Osteoblast (primary cell): ENCODE results near the gene SDHB. TPM values are rescaled to one million over a fixed set of nuclear protein-coding genes. Genes with fewer than 3 reads are reported as not detected.

Experiments
- DNase-seq: peaks from one replicate; pipeline ENCODE4 v3.0.0; 2011; ENCODE audit warnings: low spot score, mixed read lengths; ENCODE audit not compliant: insufficient read length; ENCODE audit errors: missing footprints
- H2AFZ ChIP-seq: 2 replicates; pipeline ENCODE4 v1.6.0; 2011; ENCODE audit warnings: mild to moderate bottlenecking, low read length
- H3K27ac ChIP-seq: 2 replicates; pipeline ENCODE4 v1.5.1; 2011; ENCODE audit warnings: mild to moderate bottlenecking, low read depth, low read length, moderate library complexity
- H3K27me3 ChIP-seq: 2 replicates; pipeline ENCODE4 v1.6.0; 2012; ENCODE audit warnings: mild to moderate bottlenecking, control low read depth, inconsistent platforms, low read length, moderate library complexity; ENCODE audit not compliant: insufficient read depth
- H3K36me3 ChIP-seq: 2 replicates; pipeline ENCODE4 v1.5.1; 2011; ENCODE audit warnings: mild to moderate bottlenecking, low read length, control low read depth, moderate library complexity; ENCODE audit not compliant: insufficient read depth
- H3K4me1 ChIP-seq: 2 replicates; pipeline ENCODE4 v1.5.1; 2011; ENCODE audit warnings: mild to moderate bottlenecking, low read length, control low read depth, moderate library complexity; ENCODE audit not compliant: insufficient read depth
- H3K4me2 ChIP-seq: 2 replicates; pipeline ENCODE4 v1.6.0; 2011; ENCODE audit warnings: mild to moderate bottlenecking, low read length; ENCODE audit not compliant: insufficient read depth
- H3K4me3 ChIP-seq: fragments of 200-600 bp; sonication (generic); 3 replicates; pipeline ENCODE4 v1.5.1; 2012; ENCODE audit warnings: mild to moderate bottlenecking, low read length, inconsistent platforms; ENCODE audit not compliant: insufficient read depth
- H3K79me2 ChIP-seq: 2 replicates; pipeline ENCODE4 v1.6.0; 2012; ENCODE audit warnings: mild to moderate bottlenecking, low read length, control low read depth, inconsistent platforms; ENCODE audit not compliant: insufficient read depth
- H3K9me3 ChIP-seq: 2 replicates; pipeline ENCODE4 v1.5.1; 2011; ENCODE audit warnings: low read depth, low read length, control low read depth
- H4K20me1 ChIP-seq: 2 replicates; pipeline ENCODE4 v1.6.0; 2012; ENCODE audit warnings: mild to moderate bottlenecking, low read length, control low read depth; ENCODE audit not compliant: insufficient read depth
- CTCF ChIP-seq: IDR thresholded peaks from 2 replicates; pipeline ENCODE4 v1.5.1; 2011; ENCODE audit warnings: mild to moderate bottlenecking, low read depth, low read length, moderate library complexity; ENCODE audit errors: extremely low read depth
- total RNA-seq: library from RNA; depleted of rRNA; stranded (reverse); fragments of >200 nt; gene quantifications from 2 replicates; pipeline ENCODE4 v1.2.3, GENCODE V29; 2012

SDHB gene
- total RNA-seq, 1 donor, result 87.6 TPM

DNA sequence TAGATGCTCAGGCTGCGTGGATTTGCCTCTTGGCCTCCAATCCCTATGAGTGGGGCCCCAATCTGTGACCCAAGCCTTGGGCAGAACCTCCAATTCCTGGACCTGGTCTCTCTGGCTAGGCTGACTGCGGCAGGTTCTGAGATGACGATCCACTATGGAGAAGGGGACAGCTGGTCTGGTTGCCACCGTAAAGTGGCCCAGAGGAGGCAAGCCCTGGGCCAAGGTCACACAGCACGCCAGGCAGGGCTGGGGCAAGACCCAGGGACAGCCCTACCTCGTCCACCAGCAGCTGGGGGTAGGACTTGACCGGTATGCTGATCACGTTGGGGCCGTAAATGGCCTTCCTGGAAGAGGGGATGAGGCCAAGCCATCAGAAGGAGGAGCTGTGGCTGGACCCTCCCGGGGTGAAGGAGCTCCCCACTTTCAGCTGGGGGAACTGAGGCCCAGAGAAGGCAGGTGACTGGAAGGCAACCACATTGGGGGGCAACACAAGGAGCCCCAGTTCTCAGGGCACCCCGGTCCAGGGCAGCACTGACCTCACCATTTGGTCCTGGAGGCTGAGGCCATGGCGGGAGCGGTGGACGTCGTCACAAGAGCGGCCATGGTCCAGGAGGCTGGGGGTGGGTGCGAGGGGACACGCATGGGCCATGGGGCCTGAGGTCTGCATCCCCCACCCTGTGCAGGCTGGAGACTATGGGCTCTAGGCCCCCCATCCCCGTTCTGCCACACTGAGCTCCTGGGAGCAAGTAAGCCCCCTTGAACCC, 51.9 kb downstream of the SDHB start:
- H3K27me3 ChIP-seq, result no peaks in the 10 kb centered on the region
- peaks cover 13% of the 10 kb centered on the region for H3K4me1 ChIP-seq
- no peaks in the 10 kb centered on the region for H3K79me2 ChIP-seq
- H4K20me1 ChIP-seq, result peaks cover 28% of the 10 kb centered on the region
- DNase-seq, result peak; percentile 65
- H3K4me3 ChIP-seq, result no peak overlapping the region
- no peak overlapping the region for H3K4me2 ChIP-seq
- peaks cover 37% of the 10 kb centered on the region for H3K36me3 ChIP-seq
- H3K27ac ChIP-seq, result no peak overlapping the region
- TF ChIP-seq CTCF, result no peak
- H3K9me3 ChIP-seq, result no peaks in the 10 kb centered on the region
- no peak overlapping the region for H2AFZ ChIP-seq

- no peak for TF ChIP-seq CTCF
- Histone ChIP-seq H2AFZ (no peak overlapping the region), H3K36me3 (peaks cover 38% of the 10 kb centered on the region), H3K27me3 (no peaks in the 10 kb centered on the region), H3K4me1 (peaks cover 13% of the 10 kb centered on the region), H3K4me2 (no peak overlapping the region), H3K27ac (no peak overlapping the region), H3K4me3 (no peak overlapping the region), H3K9me3 (no peaks in the 10 kb centered on the region), H4K20me1 (peaks cover 23% of the 10 kb centered on the region), H3K79me2 (no peaks in the 10 kb centered on the region)
- DNase-seq, result no peak
These were observed 54.0 kb downstream of the SDHB start for GRCh38 chr1:16999863-17000262.

- H3K4me3 ChIP-seq, result no peak overlapping the region
- peak; percentile 76 for DNase-seq
- no peak overlapping the region for H3K27ac ChIP-seq
- peaks cover 7% of the 10 kb centered on the region for H3K4me1 ChIP-seq
- no peak for TF ChIP-seq CTCF
- H3K36me3 ChIP-seq, result peaks cover 36% of the 10 kb centered on the region
- H3K4me2 ChIP-seq, result no peak overlapping the region
- H4K20me1 ChIP-seq, result peaks cover 14% of the 10 kb centered on the region
- no peaks in the 10 kb centered on the region for H3K27me3 ChIP-seq
- no peaks in the 10 kb centered on the region for H3K9me3 ChIP-seq
- H3K79me2 ChIP-seq, result no peaks in the 10 kb centered on the region
- no peak overlapping the region for H2AFZ ChIP-seq
These were observed 55.2 kb downstream of the SDHB start for GRCh38 chr1:16998589-16998988.

DNA sequence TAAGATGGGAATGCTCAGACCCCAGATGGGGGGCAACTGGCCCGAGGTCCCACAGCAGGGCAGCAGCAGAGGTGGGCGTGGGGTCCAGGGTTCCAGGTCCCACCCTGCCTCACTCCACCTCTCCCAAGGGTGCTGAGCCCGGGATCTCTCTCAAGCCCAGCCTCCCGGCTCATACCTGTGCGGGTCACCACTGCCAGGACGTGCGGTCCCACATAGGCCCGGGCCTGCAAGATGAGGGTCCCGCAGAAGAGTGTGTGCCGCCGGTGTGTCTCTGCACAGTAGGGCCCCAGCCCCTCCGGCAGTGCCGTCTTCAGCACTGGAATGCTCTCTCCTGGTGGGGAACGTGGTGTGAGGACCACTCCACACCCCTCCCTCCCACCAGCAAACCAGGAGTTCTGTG, 57.0 kb downstream of the SDHB start:
- no peak for TF ChIP-seq CTCF

More for the DNA sequence above, 57.0 kb downstream of the SDHB start:
- Histone ChIP-seq H3K4me2 (no peak overlapping the region), H3K36me3 (peaks cover 28% of the 10 kb centered on the region), H3K9me3 (no peaks in the 10 kb centered on the region), H2AFZ (no peak overlapping the region), H3K27ac (no peak overlapping the region), H3K27me3 (no peaks in the 10 kb centered on the region), H4K20me1 (peaks cover 2% of the 10 kb centered on the region), H3K4me3 (no peak overlapping the region), H3K4me1 (no peaks in the 10 kb centered on the region), H3K79me2 (no peaks in the 10 kb centered on the region)
- DNase-seq, result peak; percentile 54
